GM12801 (cell line): ENCODE results near the gene C5orf47.

Experiments
- CTCF ChIP-seq: IDR thresholded peaks from one replicate; pipeline ENCODE4 v1.5.1; 2011; ENCODE audit warnings: control low read depth; ENCODE audit not compliant: insufficient read length; ENCODE audit errors: extremely low read depth

C5orf47 gene

GRCh38 chr5:173989432-173990082 lies 587 bp downstream of the C5orf47 start:
- no peak for TF ChIP-seq CTCF

GRCh38 chr5:173997331-173997730 lies 8.4 kb downstream of the C5orf47 start:
- no peak for TF ChIP-seq CTCF

- TF ChIP-seq CTCF: no peak
These were observed 9.6 kb downstream of the C5orf47 start for GRCh38 chr5:173998531-173998930.

- no peak for TF ChIP-seq CTCF
These were observed 11.1 kb downstream of the C5orf47 start for GRCh38 chr5:174000076-174000475.

- no peak for TF ChIP-seq CTCF
These were observed 14.8 kb downstream of the C5orf47 start for GRCh38 chr5:174003795-174004194.

GRCh38 chr5:174008922-174009321 lies 20.0 kb downstream of the C5orf47 start:
- no peak for TF ChIP-seq CTCF

- TF ChIP-seq CTCF: no peak
These were observed 21.4 kb downstream of the C5orf47 start for GRCh38 chr5:174010365-174010764.
